HG02759 (cell line): Measurements from ENCODE around the gene TPST2.
A peak's percentile ranks its signal among the peaks of the same experiment; 100 is the strongest.
"Not testable (repeated sequence)": the region's sequence is repeated elsewhere in the genome, so short reads cannot be mapped to it uniquely, and the experiment has no call there.

Experiments
- ATAC-seq: cut with Tn5 transposase; IDR thresholded peaks from one replicate; pipeline ENCODE4 v1.9.1; 2021; ENCODE audit warnings: mild to moderate bottlenecking, moderate library complexity; ENCODE audit not compliant: unreplicated experiment

TPST2 gene

GRCh38 chr22:26589845-26590736 is at the start of gene TPST2:
Gene TPST2 (minus strand): TSS chr22:26590132. CDS start chr22:26541630, 48,502 bp downstream.
- peak; percentile 81 for ATAC-seq

GRCh38 chr22:26636296-26636695 is 46.4 kb upstream of the TPST2 start:
- no peak for ATAC-seq

DNA sequence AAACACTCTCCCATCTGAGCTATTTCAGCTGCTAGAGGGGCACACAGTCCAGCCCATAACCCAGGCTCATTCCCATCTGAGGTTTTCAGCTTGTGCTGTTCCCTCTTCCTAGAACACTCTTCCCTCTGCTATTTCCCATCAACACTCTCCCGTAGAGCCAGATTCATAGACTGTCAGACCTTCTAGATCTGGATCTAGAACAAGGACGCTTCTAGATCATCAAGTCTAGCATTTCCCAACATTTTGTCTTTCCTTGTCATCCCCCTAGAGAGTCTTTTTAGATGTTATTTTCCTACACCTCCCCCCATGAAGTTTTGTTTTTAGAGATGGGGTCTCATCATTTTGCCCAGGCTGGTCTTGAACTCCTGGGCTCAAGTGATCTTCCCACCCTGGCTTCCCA is 45.2 kb upstream of the TPST2 start:
- ATAC-seq, result no peak

DNA sequence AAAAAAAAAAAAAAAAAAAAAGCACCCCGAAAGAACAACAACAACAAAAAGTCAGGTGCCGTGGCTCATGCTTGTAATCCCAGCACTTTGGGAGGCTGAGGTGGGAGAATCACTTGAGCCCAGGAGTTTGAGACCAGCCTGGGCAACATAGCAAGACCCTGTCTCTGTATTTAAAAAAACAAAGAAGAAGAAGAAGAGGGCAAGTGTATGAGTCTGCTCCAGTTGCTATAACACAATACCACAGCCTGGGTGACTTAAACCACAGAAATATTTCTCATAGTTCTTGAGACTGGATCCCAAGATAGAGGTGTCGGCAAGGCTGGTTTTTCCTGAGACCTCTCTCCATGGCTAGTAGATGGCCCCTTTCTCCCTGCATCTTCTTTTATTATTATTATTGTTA is 44.3 kb upstream of the TPST2 start:
- no peak for ATAC-seq

GRCh38 chr22:26632422-26633155 is 42.7 kb upstream of the TPST2 start:
- no peak for ATAC-seq

DNA sequence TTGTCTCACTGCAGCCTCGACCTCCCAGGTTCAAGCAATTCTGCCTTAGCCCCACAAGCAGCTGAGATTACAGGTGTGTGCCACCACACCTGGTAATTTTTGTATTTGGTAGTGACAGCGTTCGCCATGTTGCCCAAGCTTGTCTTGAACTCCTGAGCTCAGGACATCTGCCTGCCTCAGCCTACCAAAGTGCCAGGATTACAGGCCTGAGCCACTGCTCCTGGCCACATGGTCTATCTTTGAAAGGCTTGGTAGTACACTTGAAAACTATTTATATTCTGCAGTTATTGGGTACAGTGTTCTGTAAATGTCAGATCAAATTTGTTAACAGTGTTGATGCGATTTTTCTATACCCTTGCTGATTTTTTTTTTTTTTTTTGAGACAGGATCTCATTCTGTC is 41.4 kb upstream of the TPST2 start:
- ATAC-seq, result no peak

GRCh38 chr22:26629988-26630761 is 40.2 kb upstream of the TPST2 start:
- ATAC-seq, result no peak

DNA sequence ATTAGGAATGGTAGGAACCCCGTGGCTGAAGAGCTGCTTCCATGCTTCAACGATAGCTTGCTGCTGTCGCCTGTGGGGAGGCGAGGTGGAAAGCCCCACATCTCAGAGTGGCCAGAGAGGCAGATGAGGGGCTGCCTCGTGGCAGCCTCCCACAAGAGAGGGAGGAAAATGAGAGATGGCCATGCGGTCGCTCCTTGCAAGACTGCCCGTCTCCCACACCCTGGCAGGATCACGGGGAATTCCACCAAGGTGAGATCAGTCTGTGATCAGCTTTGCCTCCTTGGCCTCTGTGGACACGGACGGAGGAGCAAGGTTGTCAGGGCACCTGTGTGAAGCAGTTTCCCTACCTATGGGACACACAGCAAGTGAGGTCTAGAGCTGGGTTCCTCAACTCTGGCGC is 34.9 kb upstream of the TPST2 start:
- ATAC-seq, result no peak

- no peak for ATAC-seq
Observed at GRCh38 chr22:26623984-26624383, 34.1 kb upstream of the TPST2 start.

DNA sequence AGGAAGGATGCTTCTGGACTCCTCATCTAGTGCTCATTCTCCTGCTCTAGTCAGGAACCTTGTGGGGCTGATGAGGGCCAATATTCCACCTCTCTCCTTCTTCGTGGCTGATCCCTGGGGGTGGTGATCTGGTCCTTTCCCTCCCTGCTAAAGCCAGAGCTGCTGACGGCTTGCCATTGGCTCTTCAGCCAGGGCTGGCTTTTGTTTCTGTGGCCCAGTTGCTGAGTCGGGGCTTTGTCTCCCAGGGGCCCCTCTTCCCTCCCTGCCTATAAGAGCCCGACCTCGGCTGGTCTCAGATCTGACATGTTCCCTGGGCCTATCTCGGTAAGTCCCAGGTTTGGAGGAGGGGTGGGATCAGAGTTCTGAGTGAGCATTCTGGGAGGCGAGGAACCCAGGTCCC is 31.7 kb upstream of the TPST2 start, which contains the start of gene CRYBA4:
Gene CRYBA4 (plus strand): TSS at position 301 of the 400 bp plus-strand sequence. CDS start 634 bp downstream, outside the sequence.
- no peak for ATAC-seq

- no peak for ATAC-seq
Observed at GRCh38 chr22:26620197-26620596, 30.3 kb upstream of the TPST2 start.

- ATAC-seq, result no peak
Observed at GRCh38 chr22:26619510-26619909, 29.6 kb upstream of the TPST2 start.

- ATAC-seq, result no peak
Observed at GRCh38 chr22:26618455-26618854, 28.5 kb upstream of the TPST2 start.

- no peak for ATAC-seq
Observed at GRCh38 chr22:26617271-26618199, 27.6 kb upstream of the TPST2 start, which contains the start of gene CRYBB1. Gene CRYBB1 (minus strand): TSS chr22:26618027. CDS start chr22:26616319, 1,708 bp downstream.

GRCh38 chr22:26616650-26617049 is 26.7 kb upstream of the TPST2 start:
- no peak for ATAC-seq

DNA sequence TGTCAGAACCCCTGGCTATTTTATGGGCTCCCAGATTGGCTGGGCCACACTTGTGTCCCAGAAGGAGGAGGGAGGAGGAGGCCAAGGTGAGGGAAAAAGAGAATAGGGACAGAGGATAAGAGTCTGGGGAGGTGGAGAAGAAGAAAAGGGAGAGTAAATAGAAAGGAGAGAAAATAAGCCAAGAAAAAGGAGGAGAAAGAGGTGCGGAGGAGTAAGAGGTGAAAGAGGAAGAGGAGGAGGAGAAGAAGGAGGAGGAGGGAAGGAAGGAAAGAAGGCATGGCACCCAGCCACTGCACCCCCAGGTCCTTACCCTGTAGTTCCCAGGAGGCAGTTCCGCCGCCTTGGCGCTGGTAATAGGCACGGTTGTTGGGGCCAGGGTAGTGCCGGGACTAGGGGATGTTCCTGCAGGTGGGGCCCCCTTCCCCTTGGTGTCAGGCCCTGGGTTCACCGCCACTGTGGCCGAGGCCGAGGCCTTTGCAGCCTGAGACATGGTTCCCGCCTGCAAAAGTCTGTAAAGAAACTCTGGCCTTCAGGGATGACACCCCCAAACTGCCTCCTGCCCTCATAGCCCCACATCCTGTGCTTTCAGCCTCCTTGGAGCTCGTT is 26.0 kb upstream of the TPST2 start:
- ATAC-seq, result no peak

- no peak for ATAC-seq
Observed at GRCh38 chr22:26615149-26615548, 25.2 kb upstream of the TPST2 start.

DNA sequence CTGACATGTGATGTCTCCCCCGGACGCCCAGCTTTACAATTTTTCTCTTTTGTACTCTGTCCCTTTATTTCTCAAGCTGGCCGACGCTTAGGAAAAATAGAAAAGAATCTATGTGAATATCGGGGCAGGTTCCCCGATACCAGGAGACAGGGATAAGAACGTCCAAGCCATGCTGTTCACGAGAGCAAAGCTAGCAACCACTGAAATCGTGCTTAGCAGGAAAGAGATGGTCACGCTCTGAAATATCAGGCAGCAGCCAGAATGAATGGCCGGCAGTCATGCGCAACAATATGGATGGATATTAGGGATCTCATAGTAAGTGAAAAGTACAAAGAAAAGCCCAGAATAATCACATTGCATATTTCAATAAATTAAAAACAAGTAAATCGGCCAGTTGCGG is 24.4 kb upstream of the TPST2 start:
- ATAC-seq, result no peak

- not testable (repeated sequence) for ATAC-seq
Observed at GRCh38 chr22:26613753-26614152, 23.8 kb upstream of the TPST2 start.

DNA sequence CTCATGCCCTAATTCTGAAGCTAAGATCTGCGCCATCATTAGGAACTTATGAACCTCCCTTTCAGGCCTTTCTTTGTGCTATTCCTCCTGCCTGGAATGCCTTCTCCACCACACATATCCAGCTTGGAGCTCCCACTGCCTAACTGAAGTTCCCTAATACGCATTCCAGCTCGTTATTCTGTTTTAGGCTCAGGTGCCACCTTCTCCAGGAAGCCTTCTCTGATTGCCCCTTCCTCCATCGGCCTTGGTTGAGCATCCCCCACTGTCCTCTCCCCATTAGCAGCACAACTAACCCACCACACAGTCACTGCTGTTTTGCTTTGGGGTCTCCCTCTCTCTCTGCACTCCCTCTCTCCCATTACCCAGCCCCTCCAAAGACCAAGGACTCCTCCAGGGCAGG is 22.7 kb upstream of the TPST2 start:
- ATAC-seq, result no peak
